HCT116 (cell line): ENCODE data around the gene BRINP3. TPM values are rescaled to one million over a fixed set of nuclear protein-coding genes. Genes with fewer than 3 reads are reported as not detected.

ENCODE experiments used
- ATAC-seq: fragments of 200-7000 bp; cut with Tn5 transposase; 2 replicates; pipeline ENCODE4 v1.9.1; 2020; ENCODE audit warnings: mild to moderate bottlenecking, moderate library complexity
- BruUV-seq: library from RNA; stranded (reverse); fragments of 400-500 nt; replicated peaks from 2 replicates; lab custom pipeline; 2021; lab: Mats Ljungman, UMichigan
- CTCF ChIA-PET: fragments of 300-600 bp; sonication (Branson Sonifier 250); formaldehyde crosslinking; loops from one replicate; lab custom pipeline; 2021; ENCODE audit warnings: antibody characterized with exemption; lab: Charles Lee
- POLR2A ChIA-PET: fragments of 300-600, 350-600 bp; sonication (Branson Sonifier 250); formaldehyde crosslinking; loops from one replicate; lab custom pipeline; 2021; ENCODE audit warnings: antibody characterized with exemption; lab: Charles Lee
- RAD21 ChIA-PET, 2 experiments: fragments of 300-600 bp; sonication (Branson Sonifier 250); formaldehyde crosslinking; loops; one replicate each; lab custom pipeline; 2023; ENCODE audit warnings: low total read pairs in 2 of 2; ENCODE audit not compliant: uncharacterized antibody in 2 of 2, unreplicated experiment in 2 of 2, low non-redundant PET in 1 of 2; lab: Charles Lee
- DNase-seq: peaks from one replicate; pipeline ENCODE4 v3.0.0-alpha.2; 2010; ENCODE audit warnings: low read depth, low spot score
- H2AFZ ChIP-seq: fragments of 200-600 bp; shearing (Covaris generic), sonication (generic); 2 replicates; pipeline ENCODE4 v1.6.1; 2017; ENCODE audit warnings: low read depth, mixed run types, mixed read lengths, antibody characterized with exemption, low read length; ENCODE audit not compliant: poor library complexity, severe bottlenecking
- H3K27ac ChIP-seq: 2 replicates; pipeline ENCODE4 v1.5.1; 2012; ENCODE audit warnings: low read depth, low read length
- H3K27me3 ChIP-seq: fragments of 200-600 bp; sonication (generic); 2 replicates; pipeline ENCODE4 v1.6.1; 2016; ENCODE audit warnings: mixed run types, low read length, mixed read lengths; ENCODE audit not compliant: insufficient read depth
- H3K36me3 ChIP-seq, 2 experiments: fragments of 200-500 bp in 1 of 2; fragments of 200-600 bp in 1 of 2; sonication (Bioruptor generic) in 1 of 2; sonication (generic) in 1 of 2; 2 replicates each; pipeline versions ENCODE4 v1.5.1 to v1.6.1; 2014 to 2016; ENCODE audit warnings: low read length in 2 of 2, inconsistent platforms in 1 of 2, mixed read lengths in 1 of 2, mixed run types in 1 of 2; ENCODE audit not compliant: insufficient read depth in 2 of 2, control insufficient read depth in 1 of 2
- H3K4me1 ChIP-seq, 2 experiments: fragments of 200-600 bp in 1 of 2; sonication (generic) in 1 of 2; 2 replicates each; pipeline versions ENCODE4 v1.5.1 to v1.6.1; 2012 to 2017; ENCODE audit warnings: low read length in 2 of 2, inconsistent platforms in 1 of 2, mild to moderate bottlenecking in 1 of 2, mixed read lengths in 1 of 2, mixed run types in 1 of 2, moderate library complexity in 1 of 2; ENCODE audit not compliant: insufficient read depth in 2 of 2, control insufficient read depth in 1 of 2
- H3K4me2 ChIP-seq: fragments of 200-600 bp; sonication (generic); 2 replicates; pipeline ENCODE4 v1.6.1; 2017; ENCODE audit warnings: mixed run types, low read length, mixed read lengths
- H3K4me3 ChIP-seq, 2 experiments: fragments of 200-600 bp in 1 of 2; sonication (generic) in 1 of 2; replicated peaks in 1 of 2; 2 replicates each; pipeline ENCODE4 v1.5.1; 2011 to 2016; ENCODE audit warnings: low read length in 2 of 2, control low read depth in 1 of 2, low read depth in 1 of 2, mild to moderate bottlenecking in 1 of 2, mixed read lengths in 1 of 2, mixed run types in 1 of 2
- H3K79me2 ChIP-seq: fragments of 200-600 bp; sonication (generic); 2 replicates; pipeline ENCODE4 v1.6.1; 2017; ENCODE audit warnings: mild to moderate bottlenecking, mixed run types, low read length, moderate library complexity, mixed read lengths; ENCODE audit not compliant: insufficient read depth
- H3K9ac ChIP-seq: fragments of 200-600 bp; sonication (generic); 2 replicates; pipeline ENCODE4 v1.6.1; 2016; ENCODE audit warnings: low read length, mixed read lengths
- H3K9me2 ChIP-seq: fragments of 200-600 bp; sonication (generic), shearing (Covaris generic); 2 replicates; pipeline ENCODE4 v1.6.1; 2017; ENCODE audit warnings: mixed run types, mild to moderate bottlenecking, moderate library complexity; ENCODE audit not compliant: insufficient read depth
- H3K9me3 ChIP-seq, 2 experiments: fragments of 200-500 bp in 1 of 2; fragments of 200-600 bp in 1 of 2; sonication (Bioruptor generic) in 1 of 2; sonication (generic) in 1 of 2; 2 replicates each; pipeline ENCODE4 v1.6.1; 2014 to 2017; ENCODE audit warnings: low read length in 2 of 2, mixed read lengths in 2 of 2, inconsistent platforms in 1 of 2, low read depth in 1 of 2, mild to moderate bottlenecking in 1 of 2, mixed run types in 1 of 2, moderate library complexity in 1 of 2; ENCODE audit not compliant: control insufficient read depth in 1 of 2, insufficient read depth in 1 of 2
- H4K20me1 ChIP-seq: fragments of 200-600 bp; sonication (generic), shearing (Covaris generic); 2 replicates; pipeline ENCODE4 v1.6.1; 2017; ENCODE audit warnings: mixed run types, mild to moderate bottlenecking, moderate library complexity; ENCODE audit not compliant: insufficient read depth
- CBX3 ChIP-seq: IDR thresholded peaks from 2 replicates; pipeline ENCODE4 v1.6.1; 2012; ENCODE audit warnings: low read depth
- EGR1 ChIP-seq: IDR thresholded peaks from 2 replicates; pipeline ENCODE4 v1.6.1; 2012; ENCODE audit warnings: low read depth
- ELF1 ChIP-seq: IDR thresholded peaks from 2 replicates; pipeline ENCODE4 v1.6.1; 2012; ENCODE audit warnings: low read depth, borderline replicate concordance
- EZH2 ChIP-seq: fragments of 200-600 bp; sonication (generic); IDR thresholded peaks from 2 replicates; pipeline ENCODE4 v1.6.1; 2017; ENCODE audit warnings: antibody characterized with exemption, mixed run types
- EZH2phosphoT487 ChIP-seq: fragments of 200-600 bp; IDR thresholded peaks from 2 replicates; pipeline ENCODE4 v1.6.1; 2018; ENCODE audit warnings: antibody characterized with exemption, borderline replicate concordance
- FOSL1 ChIP-seq: IDR thresholded peaks from 2 replicates; pipeline ENCODE4 v1.6.1; 2012; ENCODE audit warnings: low read depth
- JUND ChIP-seq: IDR thresholded peaks from 2 replicates; pipeline ENCODE4 v1.6.1; 2012
- POLR2A ChIP-seq: IDR thresholded peaks from 2 replicates; pipeline ENCODE4 v1.7.0; 2011; ENCODE audit warnings: borderline replicate concordance; ENCODE audit not compliant: insufficient read depth, insufficient read length; ENCODE audit errors: extremely low read depth
- POLR2AphosphoS5 ChIP-seq: IDR thresholded peaks from 2 replicates; pipeline ENCODE4 v1.6.1; 2011; ENCODE audit warnings: mild to moderate bottlenecking, low read depth, low read length, moderate library complexity
- RAD21 ChIP-seq: IDR thresholded peaks from 2 replicates; pipeline ENCODE4 v1.6.1; 2012; ENCODE audit warnings: low read depth, mild to moderate bottlenecking
- SIN3A ChIP-seq: IDR thresholded peaks from 2 replicates; pipeline ENCODE4 v1.6.1; 2012; ENCODE audit warnings: low read depth
- SP1 ChIP-seq: IDR thresholded peaks from 2 replicates; pipeline ENCODE4 v1.6.1; 2012; ENCODE audit warnings: low read depth
- TCF7L2 ChIP-seq: IDR thresholded peaks from 2 replicates; pipeline ENCODE4 v1.7.0; 2011; ENCODE audit warnings: borderline replicate concordance, inconsistent platforms; ENCODE audit not compliant: insufficient read depth, insufficient read length; ENCODE audit errors: extremely low read depth
- ZBTB33 ChIP-seq: IDR thresholded peaks from 2 replicates; pipeline ENCODE4 v1.6.1; 2011; ENCODE audit warnings: mild to moderate bottlenecking, low read length, moderate library complexity; ENCODE audit not compliant: insufficient replicate concordance; ENCODE audit errors: extremely low read depth
- ZNF274 ChIP-seq: fragments of 200-500 bp; sonication (Bioruptor generic); IDR thresholded peaks from 2 replicates; pipeline ENCODE4 v1.6.1; 2014; ENCODE audit warnings: mild to moderate bottlenecking, low read depth, low read length, inconsistent platforms
- intact Hi-C: fragments of 100-400 bp; cut with micrococcal nuclease; formaldehyde crosslinking; loops from 2 replicates; pipeline ENCODE4 v1.10.0; 2022
- total RNA-seq: library from RNA; stranded (reverse); gene quantifications from one replicate; pipeline ENCODE4 v1.2.1, GENCODE V29; 2021; ENCODE audit not compliant: unreplicated experiment
- TF ChIP-seq, protein P1 (sequence below), 3 experiments: fragments of 200-600 bp in 1 of 3; sonication (generic) in 1 of 3; IDR thresholded peaks in 2 of 3; conservative IDR thresholded peaks in 1 of 3; 2 replicates each; pipeline ENCODE4 v1.5.1; 2012 to 2017; ENCODE audit warnings: low read depth in 2 of 3, low read length in 2 of 3, antibody characterized with exemption in 1 of 3, borderline replicate concordance in 1 of 3, control low read depth in 1 of 3, mild to moderate bottlenecking in 1 of 3, mixed read lengths in 1 of 3, mixed run types in 1 of 3, moderate library complexity in 1 of 3; ENCODE audit not compliant: insufficient read depth in 1 of 3
- TF ChIP-seq, protein P2 (sequence below): IDR thresholded peaks from 2 replicates; pipeline ENCODE4 v1.6.1; 2012; ENCODE audit warnings: low read depth
- TF ChIP-seq, protein P3 (sequence below): IDR thresholded peaks from 2 replicates; pipeline ENCODE4 v1.6.1; 2012

The BRINP3 gene
- total RNA-seq, 1 experiment from 2014 or later = not detected

GRCh38 chr1:190126728-190127127, 350.9 kb downstream of the BRINP3 start:
- BruUV-seq = no TSS peak
- Histone ChIP-seq H3K9ac (no peak overlapping the region), H3K27me3 (no peaks in the 10 kb centered on the region), H3K9me3 (no peaks in the 10 kb centered on the region), H3K4me1 (no peaks in the 10 kb centered on the region), H4K20me1 (no peaks in the 10 kb centered on the region), H3K4me2 (no peak overlapping the region), H2AFZ (no peak overlapping the region), H3K36me3 (no peaks in the 10 kb centered on the region), H3K27ac (no peak overlapping the region), H3K79me2 (no peaks in the 10 kb centered on the region), H3K4me3 (no peak overlapping the region), H3K9me2 (no peaks in the 10 kb centered on the region)
- RAD21 ChIA-PET = no interaction called here
- intact Hi-C loops = no loop called here
- DNase-seq = no peak
- POLR2A ChIA-PET = no interaction called here
- CTCF ChIA-PET = no interaction called here
- TF ChIP-seq ELF1 (no peak), EZH2phosphoT487 (no peak), RAD21 (no peak), POLR2AphosphoS5 (no peak), SIN3A (no peak), EGR1 (no peak), POLR2A (no peak), FOSL1 (no peak), ZBTB33 (no peak), EZH2 (no peak), ZNF274 (no peak), JUND (no peak), CBX3 (no peak), SP1 (no peak), TCF7L2 (no peak)
- TF ChIP-seq, protein P1, sequence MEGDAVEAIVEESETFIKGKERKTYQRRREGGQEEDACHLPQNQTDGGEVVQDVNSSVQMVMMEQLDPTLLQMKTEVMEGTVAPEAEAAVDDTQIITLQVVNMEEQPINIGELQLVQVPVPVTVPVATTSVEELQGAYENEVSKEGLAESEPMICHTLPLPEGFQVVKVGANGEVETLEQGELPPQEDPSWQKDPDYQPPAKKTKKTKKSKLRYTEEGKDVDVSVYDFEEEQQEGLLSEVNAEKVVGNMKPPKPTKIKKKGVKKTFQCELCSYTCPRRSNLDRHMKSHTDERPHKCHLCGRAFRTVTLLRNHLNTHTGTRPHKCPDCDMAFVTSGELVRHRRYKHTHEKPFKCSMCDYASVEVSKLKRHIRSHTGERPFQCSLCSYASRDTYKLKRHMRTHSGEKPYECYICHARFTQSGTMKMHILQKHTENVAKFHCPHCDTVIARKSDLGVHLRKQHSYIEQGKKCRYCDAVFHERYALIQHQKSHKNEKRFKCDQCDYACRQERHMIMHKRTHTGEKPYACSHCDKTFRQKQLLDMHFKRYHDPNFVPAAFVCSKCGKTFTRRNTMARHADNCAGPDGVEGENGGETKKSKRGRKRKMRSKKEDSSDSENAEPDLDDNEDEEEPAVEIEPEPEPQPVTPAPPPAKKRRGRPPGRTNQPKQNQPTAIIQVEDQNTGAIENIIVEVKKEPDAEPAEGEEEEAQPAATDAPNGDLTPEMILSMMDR (IDR thresholded peaks at IDR 0.05 in 2 of 3, conservative IDR thresholded peaks at IDR 0.05 in 1 of 3; ENCODE audit: borderline replicate concordance in 1 of 3, insufficient read depth in 1 of 3, low read depth in 2 of 3, low read length in 2 of 3) = no peak
- TF ChIP-seq, protein P2, sequence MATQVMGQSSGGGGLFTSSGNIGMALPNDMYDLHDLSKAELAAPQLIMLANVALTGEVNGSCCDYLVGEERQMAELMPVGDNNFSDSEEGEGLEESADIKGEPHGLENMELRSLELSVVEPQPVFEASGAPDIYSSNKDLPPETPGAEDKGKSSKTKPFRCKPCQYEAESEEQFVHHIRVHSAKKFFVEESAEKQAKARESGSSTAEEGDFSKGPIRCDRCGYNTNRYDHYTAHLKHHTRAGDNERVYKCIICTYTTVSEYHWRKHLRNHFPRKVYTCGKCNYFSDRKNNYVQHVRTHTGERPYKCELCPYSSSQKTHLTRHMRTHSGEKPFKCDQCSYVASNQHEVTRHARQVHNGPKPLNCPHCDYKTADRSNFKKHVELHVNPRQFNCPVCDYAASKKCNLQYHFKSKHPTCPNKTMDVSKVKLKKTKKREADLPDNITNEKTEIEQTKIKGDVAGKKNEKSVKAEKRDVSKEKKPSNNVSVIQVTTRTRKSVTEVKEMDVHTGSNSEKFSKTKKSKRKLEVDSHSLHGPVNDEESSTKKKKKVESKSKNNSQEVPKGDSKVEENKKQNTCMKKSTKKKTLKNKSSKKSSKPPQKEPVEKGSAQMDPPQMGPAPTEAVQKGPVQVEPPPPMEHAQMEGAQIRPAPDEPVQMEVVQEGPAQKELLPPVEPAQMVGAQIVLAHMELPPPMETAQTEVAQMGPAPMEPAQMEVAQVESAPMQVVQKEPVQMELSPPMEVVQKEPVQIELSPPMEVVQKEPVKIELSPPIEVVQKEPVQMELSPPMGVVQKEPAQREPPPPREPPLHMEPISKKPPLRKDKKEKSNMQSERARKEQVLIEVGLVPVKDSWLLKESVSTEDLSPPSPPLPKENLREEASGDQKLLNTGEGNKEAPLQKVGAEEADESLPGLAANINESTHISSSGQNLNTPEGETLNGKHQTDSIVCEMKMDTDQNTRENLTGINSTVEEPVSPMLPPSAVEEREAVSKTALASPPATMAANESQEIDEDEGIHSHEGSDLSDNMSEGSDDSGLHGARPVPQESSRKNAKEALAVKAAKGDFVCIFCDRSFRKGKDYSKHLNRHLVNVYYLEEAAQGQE = no peak
- TF ChIP-seq, protein P3, sequence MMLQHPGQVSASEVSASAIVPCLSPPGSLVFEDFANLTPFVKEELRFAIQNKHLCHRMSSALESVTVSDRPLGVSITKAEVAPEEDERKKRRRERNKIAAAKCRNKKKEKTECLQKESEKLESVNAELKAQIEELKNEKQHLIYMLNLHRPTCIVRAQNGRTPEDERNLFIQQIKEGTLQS = no peak
- no peak for ATAC-seq
